ENCODE data around the gene DUSP10. TPM values are rescaled to one million over a fixed set of nuclear protein-coding genes. Genes with fewer than 3 reads are reported as not detected.

DUSP10 gene
- total RNA-seq, 1 experiment from 2014 or later, result 1.7 TPM

- ATAC-seq (no peak), DNase-seq (ENCODE audit: low read depth, low spot score) (no peak)
- H3K9me2 ChIP-seq (ENCODE audit: insufficient read depth), result no peaks in the 10 kb centered on the region
- H3K4me1 ChIP-seq (ENCODE audit: control insufficient read depth in 1 of 2, insufficient read depth in 2 of 2, low read length in 2 of 2), result no peaks in the 10 kb centered on the region
- TF ChIP-seq, protein P1, sequence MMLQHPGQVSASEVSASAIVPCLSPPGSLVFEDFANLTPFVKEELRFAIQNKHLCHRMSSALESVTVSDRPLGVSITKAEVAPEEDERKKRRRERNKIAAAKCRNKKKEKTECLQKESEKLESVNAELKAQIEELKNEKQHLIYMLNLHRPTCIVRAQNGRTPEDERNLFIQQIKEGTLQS (IDR thresholded peaks at IDR 0.05), result no peak
- TF ChIP-seq CTCF (IDR thresholded peaks at IDR 0.05 in 2 of 3, conservative IDR thresholded peaks at IDR 0.05 in 1 of 3; ENCODE audit: borderline replicate concordance in 1 of 3, insufficient read depth in 1 of 3, low read depth in 2 of 3, low read length in 2 of 3) (no peak), SIN3A (IDR thresholded peaks at IDR 0.05; ENCODE audit: low read depth) (no peak), ZFX (IDR thresholded peaks at IDR 0.05) (no peak), SRF (IDR thresholded peaks at IDR 0.05; ENCODE audit: low read depth) (no peak)
- ChIA-PET CTCF (no interaction called here), POLR2A (no interaction called here), RAD21 (ENCODE audit: low non-redundant PET in 1 of 2, low total read pairs in 2 of 2, uncharacterized antibody in 2 of 2, unreplicated experiment in 2 of 2) (no interaction called here)
- H3K4me2 ChIP-seq (ENCODE audit: low read length), result no peak overlapping the region
- intact Hi-C loops (cut with micrococcal nuclease), result no loop called here
- BruUV-seq (replicated peaks), result no TSS peak
- no peaks in the 10 kb centered on the region for H3K27me3 ChIP-seq (ENCODE audit: insufficient read depth, low read length)
- H4K20me1 ChIP-seq (ENCODE audit: insufficient read depth), result no peaks in the 10 kb centered on the region
- H3K79me2 ChIP-seq (ENCODE audit: insufficient read depth, low read length), result no peaks in the 10 kb centered on the region
- H3K9ac ChIP-seq (ENCODE audit: low read length), result no peak overlapping the region
- no peak overlapping the region for H3K4me3 ChIP-seq (replicated peaks in 1 of 2; ENCODE audit: low read depth in 1 of 2, low read length in 2 of 2)
- H2AFZ ChIP-seq (ENCODE audit: low read depth, low read length, poor library complexity, severe bottlenecking), result no peak overlapping the region
- H3K36me3 ChIP-seq (ENCODE audit: control insufficient read depth in 1 of 2, insufficient read depth in 2 of 2, low read length in 2 of 2), result no peaks in the 10 kb centered on the region
- H3K9me3 ChIP-seq (ENCODE audit: control insufficient read depth in 1 of 2, insufficient read depth in 1 of 2, low read depth in 1 of 2, low read length in 2 of 2), result no peaks in the 10 kb centered on the region
- no peak overlapping the region for H3K27ac ChIP-seq (ENCODE audit: low read depth, low read length)
Observed at GRCh38 chr1:221758455-221758854, 16.6 kb upstream of the DUSP10 start.

DNA sequence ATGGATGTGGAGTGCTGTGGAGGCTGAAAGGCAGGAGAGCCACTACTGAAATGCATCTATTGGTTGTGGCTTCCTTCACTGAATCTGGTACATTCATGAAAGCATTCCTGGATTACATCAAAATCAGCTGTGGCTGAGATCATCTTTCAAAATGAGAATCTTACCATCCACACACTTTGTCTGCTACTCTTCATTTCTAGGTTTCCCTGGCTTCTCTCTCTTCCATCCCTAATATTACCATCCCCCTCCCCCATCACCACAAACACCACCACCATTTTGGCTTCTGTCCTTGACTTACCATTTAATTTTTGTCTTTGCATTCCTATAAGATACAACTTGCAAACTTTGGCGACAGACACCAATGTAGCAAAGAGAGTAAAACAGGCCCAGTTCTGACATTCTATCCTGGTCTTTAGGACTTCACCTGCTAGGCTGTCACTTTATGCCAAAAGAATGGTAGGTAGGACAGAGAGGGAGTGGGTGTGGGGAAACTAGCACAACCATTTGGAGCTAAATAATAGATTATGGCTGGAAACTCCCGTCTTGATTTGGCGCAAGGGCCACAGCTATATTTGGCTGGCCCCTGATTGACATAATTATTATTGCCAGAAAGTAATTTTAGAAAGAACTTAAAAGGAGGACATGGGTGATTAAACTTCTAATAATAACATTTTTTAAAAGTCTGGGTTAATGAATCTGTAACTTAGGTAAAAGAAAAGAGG lies 15.1 kb upstream of the DUSP10 start:
- no peak overlapping the region for H3K4me2 ChIP-seq (ENCODE audit: low read length)
- TF ChIP-seq POLR2A (IDR thresholded peaks at IDR 0.05; ENCODE audit: borderline replicate concordance, extremely low read depth, insufficient read depth, insufficient read length), result no peak
- DNase-seq (ENCODE audit: low read depth, low spot score) (no peak), ATAC-seq (no peak)
- no peaks in the 10 kb centered on the region for H3K79me2 ChIP-seq (ENCODE audit: insufficient read depth, low read length)
- no peak overlapping the region for H3K9ac ChIP-seq (ENCODE audit: low read length)
- ChIA-PET CTCF (no interaction called here), POLR2A (no interaction called here), RAD21 (ENCODE audit: low non-redundant PET in 1 of 2, low total read pairs in 2 of 2, uncharacterized antibody in 2 of 2, unreplicated experiment in 2 of 2) (no interaction called here)
- H3K27me3 ChIP-seq (ENCODE audit: insufficient read depth, low read length), result no peaks in the 10 kb centered on the region
- H4K20me1 ChIP-seq (ENCODE audit: insufficient read depth), result no peaks in the 10 kb centered on the region
- H3K4me3 ChIP-seq (replicated peaks in 1 of 2; ENCODE audit: low read depth in 1 of 2, low read length in 2 of 2), result no peak overlapping the region
- no peak overlapping the region for H3K27ac ChIP-seq (ENCODE audit: low read depth, low read length)
- no peaks in the 10 kb centered on the region for H3K9me3 ChIP-seq (ENCODE audit: control insufficient read depth in 1 of 2, insufficient read depth in 1 of 2, low read depth in 1 of 2, low read length in 2 of 2)
- H3K4me1 ChIP-seq (ENCODE audit: control insufficient read depth in 1 of 2, insufficient read depth in 2 of 2, low read length in 2 of 2), result no peaks in the 10 kb centered on the region
- intact Hi-C loops (cut with micrococcal nuclease), result no loop called here
- no TSS peak for BruUV-seq (replicated peaks)
- no peak overlapping the region for H2AFZ ChIP-seq (ENCODE audit: low read depth, low read length, poor library complexity, severe bottlenecking)
- H3K9me2 ChIP-seq (ENCODE audit: insufficient read depth), result no peaks in the 10 kb centered on the region
- H3K36me3 ChIP-seq (ENCODE audit: control insufficient read depth in 1 of 2, insufficient read depth in 2 of 2, low read length in 2 of 2), result no peaks in the 10 kb centered on the region

All from HCT116 (cell line).